Head of caudate nucleus (tissue), 42 donors: ENCODE data around the gene ARHGEF1.

Experiments used
- DNase-seq, 42 donors: peaks; one replicate each; pipeline versions ENCODE4 v3.0.0 to v3.0.0-alpha.2; 2020 to 2021; ENCODE audit warnings: mixed read lengths in 7 of 42
- intact Hi-C: fragments of 100-400 bp; cut with DNase I; formaldehyde crosslinking; loops from one replicate; pipeline ENCODE4 v1.15.0; 2022

Gene ARHGEF1

GRCh38 chr19:41882568-41883462, at the start of gene ARHGEF1:
ARHGEF1 (plus strand) TSS chr19:41883184; CDS start chr19:41888083, 4,899 bp downstream.
- DNase-seq: peak in 31 of 42 donors; percentile 17 to 75 (median 41)
- intact Hi-C loops: no loop called here

- intact Hi-C loops: no loop called here
- no peak for DNase-seq
These were observed 44.8 kb upstream of the ARHGEF1 start for GRCh38 chr19:41837981-41838708.

- DNase-seq: no peak
- intact Hi-C loops: no loop called here
These were observed 43.8 kb upstream of the ARHGEF1 start for GRCh38 chr19:41839211-41839610.

- intact Hi-C loops: no loop called here
- no peak for DNase-seq
These were observed 39.6 kb upstream of the ARHGEF1 start for GRCh38 chr19:41843371-41843770.

GRCh38 chr19:41844601-41845000, 38.4 kb upstream of the ARHGEF1 start, which contains the start of gene LYPD4:
LYPD4 (minus strand) TSS chr19:41844683; CDS start chr19:41839285, 5,398 bp downstream.
- intact Hi-C loops: no loop called here
- DNase-seq: no peak

- intact Hi-C loops: no loop called here
- DNase-seq: no peak
These were observed 38.2 kb upstream of the ARHGEF1 start, which contains the start of gene DMRTC2 for GRCh38 chr19:41845001-41845050. DMRTC2 (plus strand) TSS chr19:41845042; CDS start chr19:41847429, 2,387 bp downstream.

- intact Hi-C loops: no loop called here
These were observed 37.9 kb upstream of the ARHGEF1 start for GRCh38 chr19:41845051-41845590.

GRCh38 chr19:41847351-41848105, 35.5 kb upstream of the ARHGEF1 start:
- intact Hi-C loops: no loop called here
- no peak for DNase-seq

More at GRCh38 chr19:41845051-41845590, 37.9 kb upstream of the ARHGEF1 start:
- no peak for DNase-seq

- DNase-seq: no peak
- intact Hi-C loops: no loop called here
These were observed 34.3 kb upstream of the ARHGEF1 start for GRCh38 chr19:41848666-41849065.

GRCh38 chr19:41849067-41849466, 33.9 kb upstream of the ARHGEF1 start:
- intact Hi-C loops: no loop called here
- DNase-seq: no peak

- intact Hi-C loops: no loop called here
- no peak for DNase-seq
These were observed 32.6 kb upstream of the ARHGEF1 start for GRCh38 chr19:41850381-41850780.

- intact Hi-C loops: no loop called here
- no peak for DNase-seq
These were observed 31.5 kb upstream of the ARHGEF1 start for GRCh38 chr19:41851456-41851855.

- no peak for DNase-seq
- intact Hi-C loops: no loop called here
These were observed 29.6 kb upstream of the ARHGEF1 start for GRCh38 chr19:41853344-41853743.

GRCh38 chr19:41853768-41854167, 29.2 kb upstream of the ARHGEF1 start:
- DNase-seq: no peak
- intact Hi-C loops: no loop called here

GRCh38 chr19:41859213-41859617, 23.8 kb upstream of the ARHGEF1 start:
- no peak for DNase-seq
- intact Hi-C loops: no loop called here

- DNase-seq: peak; percentile 97 to 100 (median 99)
- intact Hi-C loops: loop anchor here (5.0 kb wide), 1 partner anchor 97 kb away; the partner anchor contains the start of gene RABAC1
These were observed 23.2 kb upstream of the ARHGEF1 start, which contains the start of gene RPS19 for GRCh38 chr19:41859618-41860418. RPS19 (plus strand) TSS chr19:41860255; CDS start chr19:41860775, 520 bp downstream.

- intact Hi-C loops: loop anchor here (5.0 kb wide), 1 partner anchor 97 kb away; the partner anchor contains the start of gene RABAC1
- DNase-seq: peak in 10 of 42 donors; percentile 9 to 50 (median 26)
These were observed 22.4 kb upstream of the ARHGEF1 start for GRCh38 chr19:41860419-41861115.
